ENCODE data around the gene ENGASE. TPM values are rescaled to one million over a fixed set of nuclear protein-coding genes. Genes with fewer than 3 reads are reported as not detected.

Gene ENGASE
- total RNA-seq, 2 experiments from 2014 or later, result 41.3 to 41.8 TPM

DNA sequence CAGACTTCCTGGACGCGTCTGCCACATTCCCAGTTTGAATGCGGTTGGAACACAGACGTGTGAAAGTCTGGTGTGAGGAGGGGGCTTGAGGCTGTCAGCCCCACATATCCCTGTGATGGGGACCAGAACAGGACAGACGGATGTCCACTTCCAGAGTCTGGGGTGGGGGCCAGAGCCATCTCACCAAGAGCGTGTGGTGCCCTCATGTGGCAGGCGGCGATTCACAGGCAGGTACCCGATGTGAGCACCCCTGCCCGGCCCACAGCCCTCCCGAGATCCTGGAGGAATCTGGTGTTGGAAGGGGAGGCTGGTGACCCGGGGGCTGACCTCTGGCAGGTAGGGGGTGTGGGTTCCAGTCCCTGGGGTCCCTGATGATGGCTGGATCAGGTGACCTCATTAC, 51.5 kb downstream of the ENGASE start:
- Mint-ChIP-seq H3K27me3 (no peaks in the 10 kb centered on the region), H3K9me3 (no peaks in the 10 kb centered on the region), H3K4me1 (ENCODE audit: low read depth) (no peaks in the 10 kb centered on the region), H3K27ac (no peak overlapping the region), H3K36me3 (ENCODE audit: low read depth) (no peaks in the 10 kb centered on the region), H3K4me3 (no peak overlapping the region)
- no peak for ATAC-seq
- ChIA-PET POLR2A (interaction anchor here (0.7 kb wide), 1 partner anchor 763 kb away, joined by 3 read pairs; no protein-coding TSS in a partner anchor), CTCF (no interaction called here)
- DNase-seq, result no peak
- intact Hi-C loops (cut with micrococcal nuclease), result no loop called here
- TF ChIP-seq, protein P1, sequence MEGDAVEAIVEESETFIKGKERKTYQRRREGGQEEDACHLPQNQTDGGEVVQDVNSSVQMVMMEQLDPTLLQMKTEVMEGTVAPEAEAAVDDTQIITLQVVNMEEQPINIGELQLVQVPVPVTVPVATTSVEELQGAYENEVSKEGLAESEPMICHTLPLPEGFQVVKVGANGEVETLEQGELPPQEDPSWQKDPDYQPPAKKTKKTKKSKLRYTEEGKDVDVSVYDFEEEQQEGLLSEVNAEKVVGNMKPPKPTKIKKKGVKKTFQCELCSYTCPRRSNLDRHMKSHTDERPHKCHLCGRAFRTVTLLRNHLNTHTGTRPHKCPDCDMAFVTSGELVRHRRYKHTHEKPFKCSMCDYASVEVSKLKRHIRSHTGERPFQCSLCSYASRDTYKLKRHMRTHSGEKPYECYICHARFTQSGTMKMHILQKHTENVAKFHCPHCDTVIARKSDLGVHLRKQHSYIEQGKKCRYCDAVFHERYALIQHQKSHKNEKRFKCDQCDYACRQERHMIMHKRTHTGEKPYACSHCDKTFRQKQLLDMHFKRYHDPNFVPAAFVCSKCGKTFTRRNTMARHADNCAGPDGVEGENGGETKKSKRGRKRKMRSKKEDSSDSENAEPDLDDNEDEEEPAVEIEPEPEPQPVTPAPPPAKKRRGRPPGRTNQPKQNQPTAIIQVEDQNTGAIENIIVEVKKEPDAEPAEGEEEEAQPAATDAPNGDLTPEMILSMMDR (IDR thresholded peaks at IDR 0.05), result no peak

DNA sequence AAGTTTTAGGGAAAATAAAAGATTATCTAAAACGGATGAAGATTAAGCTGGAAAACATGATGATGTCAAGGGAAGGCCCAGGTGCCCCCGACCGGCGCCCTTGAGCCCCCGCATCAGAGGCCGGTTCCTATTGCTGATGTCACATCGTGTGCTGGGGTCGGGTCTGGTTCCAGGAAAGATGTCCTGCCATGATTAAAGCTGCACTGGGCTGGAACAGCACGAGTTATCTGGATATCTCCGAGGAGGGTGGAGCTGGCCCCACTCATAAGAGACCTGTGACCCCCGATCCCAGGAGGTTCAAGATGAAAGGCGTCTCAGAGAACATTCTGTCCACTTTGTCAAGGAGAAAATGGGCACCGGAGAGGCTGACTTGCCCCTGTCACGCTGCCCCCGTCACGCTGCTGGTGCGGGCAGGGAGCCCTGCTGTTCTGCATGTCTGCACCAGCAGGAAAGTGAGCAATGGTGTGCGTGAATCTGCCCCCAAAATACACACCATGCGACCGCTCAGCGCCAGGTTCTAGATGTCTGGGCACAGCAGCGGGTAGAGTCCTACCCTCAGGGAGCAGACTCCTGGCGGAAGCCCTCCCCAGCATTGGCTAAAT, 53.0 kb downstream of the ENGASE start:
- peaks cover 2% of the 10 kb centered on the region for H3K27me3 Mint-ChIP-seq
- intact Hi-C loops (cut with micrococcal nuclease), result no loop called here
- ChIA-PET CTCF (no interaction called here), POLR2A (no interaction called here)
- TF ChIP-seq, protein P1 (IDR thresholded peaks at IDR 0.05), result no peak
- H3K36me3 Mint-ChIP-seq (ENCODE audit: low read depth), result no peaks in the 10 kb centered on the region
- no peak for DNase-seq
- H3K4me1 Mint-ChIP-seq (ENCODE audit: low read depth), result no peaks in the 10 kb centered on the region
- no peak overlapping the region for H3K4me3 Mint-ChIP-seq
- H3K27ac Mint-ChIP-seq, result no peak overlapping the region
- ATAC-seq, result no peak
- H3K9me3 Mint-ChIP-seq, result no peaks in the 10 kb centered on the region

DNA sequence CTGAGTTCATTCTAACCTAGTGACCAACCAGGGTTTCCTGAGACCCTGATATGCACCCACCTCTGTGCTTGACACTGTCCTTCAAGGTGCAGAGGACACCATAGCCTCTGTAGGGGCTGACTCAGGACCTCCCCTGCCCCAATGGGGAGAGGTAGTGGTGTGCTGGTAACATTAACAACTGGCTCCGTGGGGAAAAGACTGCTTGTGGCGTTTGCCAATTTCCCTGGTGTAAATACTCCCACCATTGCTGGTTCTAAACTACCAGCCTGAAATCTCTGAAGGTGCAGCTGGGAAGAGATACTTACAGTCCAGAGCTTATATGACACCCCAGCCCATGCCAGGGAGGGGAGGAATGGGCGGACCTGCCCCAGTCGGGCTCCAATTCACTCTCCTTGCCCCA, 54.9 kb downstream of the ENGASE start:
- ChIA-PET POLR2A (no interaction called here), CTCF (no interaction called here)
- no peak overlapping the region for H3K27ac Mint-ChIP-seq
- no peaks in the 10 kb centered on the region for H3K36me3 Mint-ChIP-seq (ENCODE audit: low read depth)
- H3K9me3 Mint-ChIP-seq, result no peaks in the 10 kb centered on the region
- no peaks in the 10 kb centered on the region for H3K4me1 Mint-ChIP-seq (ENCODE audit: low read depth)
- TF ChIP-seq, protein P1 (IDR thresholded peaks at IDR 0.05), result no peak
- no peak for DNase-seq
- intact Hi-C loops (cut with micrococcal nuclease), result no loop called here
- H3K27me3 Mint-ChIP-seq, result peaks cover 2% of the 10 kb centered on the region
- ATAC-seq, result no peak
- H3K4me3 Mint-ChIP-seq, result no peak overlapping the region

DNA sequence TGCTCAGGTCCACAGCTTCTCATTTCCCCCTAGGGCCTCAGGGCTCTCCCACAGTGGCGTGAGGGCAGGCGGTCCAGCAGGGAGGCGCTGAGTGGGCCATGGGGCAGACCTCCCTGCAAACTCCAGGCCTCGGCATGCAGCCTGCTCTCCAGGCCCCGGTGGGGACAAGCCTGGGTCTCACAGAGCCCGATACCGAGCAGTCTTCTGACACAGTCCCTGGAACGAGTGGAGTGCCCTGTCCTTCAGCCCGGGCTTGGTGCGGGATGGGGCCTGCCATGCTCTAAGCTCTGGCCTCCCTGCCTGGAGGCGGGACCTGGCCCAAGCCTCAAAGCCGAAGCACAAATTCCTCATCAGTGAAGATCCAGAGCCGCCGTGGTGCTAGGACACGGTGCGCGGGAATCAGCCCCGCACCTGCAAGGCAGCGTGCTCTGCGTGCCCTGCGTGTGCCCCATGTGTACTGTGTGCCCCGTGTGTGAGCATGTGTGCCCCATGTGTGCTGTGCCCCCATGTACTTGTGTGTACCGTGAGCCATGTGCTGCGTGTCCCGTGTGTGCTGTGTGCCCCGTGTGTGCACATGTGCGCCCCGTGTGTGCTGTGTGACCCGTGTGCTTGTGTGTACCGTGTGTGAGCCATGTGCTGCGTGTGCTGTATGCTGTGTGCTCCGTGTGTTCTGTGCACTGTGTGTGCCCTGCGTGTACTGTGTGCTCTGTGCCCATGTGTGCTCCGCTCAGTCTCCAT, 56.1 kb downstream of the ENGASE start:
- Mint-ChIP-seq H3K36me3 (ENCODE audit: low read depth) (no peaks in the 10 kb centered on the region), H3K9me3 (no peaks in the 10 kb centered on the region), H3K4me3 (no peak overlapping the region), H3K4me1 (ENCODE audit: low read depth) (no peaks in the 10 kb centered on the region), H3K27ac (no peak overlapping the region), H3K27me3 (peaks cover 2% of the 10 kb centered on the region)
- TF ChIP-seq, protein P1 (IDR thresholded peaks at IDR 0.05), result no peak
- POLR2A ChIA-PET, result no interaction called here
- intact Hi-C loops (cut with micrococcal nuclease), result no loop called here
- no peak for DNase-seq
- CTCF ChIA-PET, result no interaction called here
- no peak for ATAC-seq

DNA sequence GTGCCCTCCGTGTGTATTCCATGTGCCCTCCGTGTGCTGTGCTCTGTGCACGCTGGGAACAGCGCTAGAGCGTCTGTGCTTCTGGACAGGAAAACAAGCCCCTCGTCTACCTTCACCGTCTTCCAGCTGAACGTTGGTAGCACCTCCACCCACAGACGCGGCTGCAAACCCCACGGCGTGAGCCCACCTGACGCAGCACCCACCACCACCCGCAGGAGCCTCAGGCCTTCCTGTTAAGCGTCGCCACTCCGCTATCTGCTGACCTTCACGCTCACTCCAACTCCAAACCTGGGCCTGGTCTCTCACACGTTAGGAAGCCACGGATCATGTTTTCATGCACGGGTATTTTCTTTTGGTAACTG, 56.6 kb downstream of the ENGASE start:
- Mint-ChIP-seq H3K4me1 (ENCODE audit: low read depth) (no peaks in the 10 kb centered on the region), H3K4me3 (no peak overlapping the region), H3K36me3 (ENCODE audit: low read depth) (no peaks in the 10 kb centered on the region), H3K27me3 (peaks cover 6% of the 10 kb centered on the region), H3K27ac (no peak overlapping the region), H3K9me3 (no peaks in the 10 kb centered on the region)
- DNase-seq (no peak), ATAC-seq (no peak)
- TF ChIP-seq, protein P1 (IDR thresholded peaks at IDR 0.05), result no peak
- POLR2A ChIA-PET, result no interaction called here
- CTCF ChIA-PET, result no interaction called here
- intact Hi-C loops (cut with micrococcal nuclease), result no loop called here

Measured in activated CD8-positive, alpha-beta T cell treated with anti-CD3 and anti-CD28 coated beads for 36 hours (primary cell).